Dendritic cell treated with granulocyte-macrophage colony-stimulating factor and Interleukin-4, amounts not matched to agents 40 ng/mL and 50 ng/mL, for 4 days (primary cell): ENCODE measurements around the gene SLC10A7.

Experiments
- H3K27ac Mint-ChIP-seq: one replicate; pipeline ENCODE4 v1.8.0; 2022; ENCODE audit warnings: mild to moderate bottlenecking, mixed read lengths
- H3K27me3 Mint-ChIP-seq: one replicate; pipeline ENCODE4 v1.8.0; 2022; ENCODE audit warnings: mild to moderate bottlenecking, mixed read lengths
- H3K36me3 Mint-ChIP-seq: one replicate; pipeline ENCODE4 v1.8.0; 2022; ENCODE audit warnings: low read depth, mixed read lengths
- H3K4me1 Mint-ChIP-seq: one replicate; pipeline ENCODE4 v1.8.0; 2022; ENCODE audit warnings: low read depth, mixed read lengths
- H3K4me3 Mint-ChIP-seq: one replicate; pipeline ENCODE4 v1.8.0; 2022; ENCODE audit warnings: mild to moderate bottlenecking, moderate library complexity, mixed read lengths
- H3K9me3 Mint-ChIP-seq: one replicate; pipeline ENCODE4 v1.8.0; 2022; ENCODE audit warnings: mixed read lengths
- intact Hi-C: fragments of 100-400 bp; cut with micrococcal nuclease; formaldehyde crosslinking; loops from one replicate; pipeline ENCODE4 v1.15.0; 2022

Gene SLC10A7

DNA sequence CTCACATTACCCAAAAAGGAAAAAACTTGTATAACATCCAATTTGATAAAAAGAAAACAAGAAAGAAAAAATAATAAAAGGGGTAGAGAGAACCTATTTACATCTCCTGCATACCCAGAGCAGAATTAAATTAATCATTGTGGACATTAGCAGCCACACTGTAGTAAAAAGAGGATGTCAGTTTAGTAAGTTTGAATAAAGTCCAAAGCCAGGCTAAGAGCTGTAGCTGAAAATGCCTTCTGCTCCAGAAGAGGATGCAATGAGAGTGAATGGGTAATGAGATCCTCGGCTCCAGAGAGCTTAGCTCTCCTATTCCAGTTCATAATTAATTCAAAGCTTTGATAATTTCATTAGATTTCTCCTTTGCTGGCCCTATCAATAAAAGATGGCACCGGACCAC lies 78.2 kb downstream of the SLC10A7 start:
- Mint-ChIP-seq H3K9me3 (peaks cover 15% of the 10 kb centered on the region), H3K27ac (no peak overlapping the region), H3K4me3 (no peak overlapping the region), H3K27me3 (no peaks in the 10 kb centered on the region), H3K4me1 (peaks cover 6% of the 10 kb centered on the region), H3K36me3 (peaks cover 20% of the 10 kb centered on the region)
- intact Hi-C loops: no loop called here

DNA sequence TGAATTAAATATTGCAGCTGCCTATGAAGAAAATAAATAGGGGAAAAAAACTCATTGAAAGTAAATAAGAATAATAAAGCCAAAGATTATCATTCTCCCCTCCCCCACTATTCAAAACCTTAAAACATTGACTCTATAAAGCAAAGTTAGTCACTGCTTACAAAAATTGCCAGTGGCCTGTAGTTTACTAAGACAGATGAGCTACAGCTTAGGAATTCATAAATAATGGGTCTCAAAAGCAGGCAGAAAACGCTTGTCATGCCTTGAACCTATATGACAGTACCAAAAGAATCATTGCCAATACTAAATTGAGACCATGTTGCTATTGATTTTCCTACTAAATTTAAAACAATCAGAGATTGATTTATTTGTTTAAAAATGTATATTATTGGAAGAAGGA lies 78.9 kb downstream of the SLC10A7 start:
- Mint-ChIP-seq H3K27me3 (no peaks in the 10 kb centered on the region), H3K36me3 (peaks cover 20% of the 10 kb centered on the region), H3K27ac (no peak overlapping the region), H3K9me3 (peaks cover 15% of the 10 kb centered on the region), H3K4me3 (no peak overlapping the region), H3K4me1 (peaks cover 6% of the 10 kb centered on the region)
- intact Hi-C loops: no loop called here

DNA sequence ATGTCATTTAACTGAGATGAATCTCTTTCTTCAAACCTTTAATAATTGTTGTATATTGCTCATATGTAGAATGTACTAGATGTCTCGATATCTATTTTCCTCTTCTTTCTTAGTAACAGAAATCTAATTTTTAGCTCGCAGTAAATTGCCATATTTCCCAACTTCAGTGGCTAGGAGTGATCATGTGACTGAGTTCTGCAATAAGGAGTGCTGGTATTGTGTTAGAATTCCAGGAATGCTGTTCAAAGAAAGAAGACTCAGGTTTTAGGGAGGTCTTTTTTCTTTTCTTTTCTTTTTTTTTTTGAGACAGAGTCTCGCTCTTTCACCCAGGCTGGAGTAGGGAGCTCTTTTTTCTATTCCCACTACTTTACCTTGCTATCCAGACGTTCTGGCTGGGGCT lies 81.7 kb downstream of the SLC10A7 start:
- Mint-ChIP-seq H3K9me3 (peaks cover under 1% of the 10 kb centered on the region), H3K4me3 (no peak overlapping the region), H3K27ac (no peak overlapping the region), H3K36me3 (peaks cover 6% of the 10 kb centered on the region), H3K4me1 (peaks cover 6% of the 10 kb centered on the region), H3K27me3 (no peaks in the 10 kb centered on the region)
- intact Hi-C loops: no loop called here

DNA sequence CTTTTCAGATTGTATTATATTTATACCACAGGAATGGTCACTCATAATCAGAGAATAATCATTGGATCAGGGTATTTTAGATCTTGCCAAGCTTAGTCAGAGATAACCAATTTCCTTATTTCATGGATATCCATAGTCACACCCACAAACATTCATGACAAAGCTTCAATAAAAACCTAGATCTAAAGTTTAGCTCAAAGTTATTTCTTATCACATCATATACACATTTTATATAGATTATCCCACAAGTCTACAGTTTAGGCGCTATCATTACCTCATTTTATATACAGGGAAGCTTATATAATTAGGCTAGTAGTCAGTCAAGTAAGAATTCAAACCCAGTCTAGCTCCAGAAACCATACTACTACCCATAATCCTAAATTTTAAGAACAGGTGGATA lies 82.3 kb downstream of the SLC10A7 start:
- H3K4me3 Mint-ChIP-seq: no peak overlapping the region
- H3K36me3 Mint-ChIP-seq: peaks cover 6% of the 10 kb centered on the region
- intact Hi-C loops: no loop called here
- no peak overlapping the region for H3K27ac Mint-ChIP-seq
- H3K4me1 Mint-ChIP-seq: peaks cover 6% of the 10 kb centered on the region
- no peaks in the 10 kb centered on the region for H3K27me3 Mint-ChIP-seq
- no peaks in the 10 kb centered on the region for H3K9me3 Mint-ChIP-seq

DNA sequence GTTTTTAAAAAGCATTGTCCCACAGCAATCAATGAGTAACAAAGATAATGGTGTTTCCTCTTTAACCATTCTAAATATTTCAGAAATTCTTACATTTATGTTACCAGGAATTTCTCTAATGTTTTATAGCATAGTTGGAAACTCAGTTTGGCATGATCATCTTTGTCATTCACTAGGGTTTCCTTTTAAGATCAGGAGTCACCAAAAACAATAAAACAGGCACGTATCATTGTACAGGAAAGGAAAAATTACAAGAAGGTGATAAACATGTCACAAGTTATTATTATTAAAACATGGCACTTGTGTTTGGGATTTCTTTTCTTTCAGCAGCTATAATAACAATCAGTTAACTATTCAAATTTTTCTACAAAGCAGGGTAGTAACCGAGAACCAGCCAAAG lies 84.0 kb downstream of the SLC10A7 start:
- Mint-ChIP-seq H3K9me3 (no peaks in the 10 kb centered on the region), H3K27ac (no peak overlapping the region), H3K4me3 (no peak overlapping the region), H3K27me3 (no peaks in the 10 kb centered on the region), H3K4me1 (peaks cover 6% of the 10 kb centered on the region), H3K36me3 (peaks cover 6% of the 10 kb centered on the region)
- intact Hi-C loops: no loop called here

DNA sequence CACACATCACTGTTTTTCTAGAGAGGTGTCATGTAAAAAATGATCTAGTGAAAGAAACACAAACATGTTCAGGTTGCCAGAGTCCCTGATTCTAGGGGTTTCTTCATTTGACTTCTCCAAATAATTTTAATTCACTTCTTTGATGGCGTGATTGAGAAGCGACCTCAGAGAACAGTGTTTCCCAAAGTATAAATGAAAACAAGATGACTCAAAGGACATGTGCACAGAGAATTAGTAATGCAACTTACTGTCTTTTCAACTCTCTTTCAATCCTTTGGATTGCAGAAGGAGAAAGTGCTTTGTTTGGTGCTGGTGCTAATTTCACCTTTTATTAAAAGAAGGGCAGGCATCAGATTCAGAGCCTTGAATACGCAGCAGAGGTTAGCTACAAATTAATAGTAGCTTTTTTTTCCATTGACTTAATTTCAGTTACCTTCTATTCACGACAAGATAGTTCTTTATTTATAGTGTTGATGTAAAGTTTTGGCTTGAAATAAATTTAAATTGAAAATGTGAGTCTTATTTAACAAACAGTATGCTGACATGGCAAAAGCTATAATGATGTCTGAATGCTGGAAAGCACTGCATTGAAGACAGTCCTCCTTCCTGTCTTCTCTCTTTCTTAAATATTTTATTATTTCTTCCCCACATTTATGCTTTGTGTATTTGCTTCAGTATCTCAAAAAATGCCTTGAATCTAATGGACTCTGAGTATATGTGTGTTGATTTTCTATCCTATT lies 85.1 kb downstream of the SLC10A7 start:
- no peak overlapping the region for H3K27ac Mint-ChIP-seq

DNA sequence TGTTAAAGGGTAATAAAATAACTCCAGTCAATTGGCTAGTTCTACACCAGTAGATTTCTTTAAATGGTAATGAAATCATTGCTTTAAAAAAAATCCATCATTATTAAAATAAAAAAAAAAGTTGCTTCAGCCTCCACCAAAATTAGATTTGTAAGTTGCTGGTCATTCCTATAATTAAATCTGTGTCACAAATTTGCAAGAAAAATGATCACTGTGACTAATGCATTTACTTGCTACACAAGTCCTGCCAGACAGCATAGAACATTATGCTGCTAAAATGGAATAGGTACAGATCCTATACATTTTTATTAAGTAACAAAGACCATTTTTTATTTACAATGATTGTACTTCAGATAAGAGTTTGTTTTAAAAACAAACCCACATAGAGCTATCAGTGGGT lies 85.8 kb downstream of the SLC10A7 start:
- Mint-ChIP-seq H3K4me3 (no peak overlapping the region), H3K27me3 (no peaks in the 10 kb centered on the region), H3K27ac (no peak overlapping the region), H3K36me3 (peaks cover 6% of the 10 kb centered on the region), H3K9me3 (no peaks in the 10 kb centered on the region), H3K4me1 (peaks cover 6% of the 10 kb centered on the region)
- intact Hi-C loops: no loop called here

More for the DNA sequence above, 85.1 kb downstream of the SLC10A7 start:
- Mint-ChIP-seq H3K4me1 (peaks cover 6% of the 10 kb centered on the region), H3K36me3 (peaks cover 6% of the 10 kb centered on the region), H3K27me3 (no peaks in the 10 kb centered on the region), H3K4me3 (no peak overlapping the region), H3K9me3 (no peaks in the 10 kb centered on the region)
- intact Hi-C loops: no loop called here

DNA sequence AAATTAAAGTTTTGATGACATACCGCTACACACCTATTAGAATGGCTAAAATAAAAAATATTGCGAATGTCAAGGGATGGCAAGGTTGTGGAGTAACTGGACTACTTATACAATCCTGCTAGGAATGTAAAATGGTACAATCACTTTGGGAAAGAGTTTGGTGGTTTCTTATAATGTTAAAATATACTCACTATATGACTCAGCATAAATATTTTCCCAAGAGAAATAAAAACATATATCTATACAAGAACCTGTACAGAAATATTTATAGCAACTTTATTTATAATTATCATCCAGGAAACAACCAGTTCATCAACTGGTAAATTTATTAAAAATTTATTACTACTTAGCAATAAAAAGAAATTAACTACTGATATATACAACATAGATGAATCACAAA lies 89.7 kb downstream of the SLC10A7 start:
- H3K36me3 Mint-ChIP-seq: no peaks in the 10 kb centered on the region
- no peaks in the 10 kb centered on the region for H3K4me1 Mint-ChIP-seq
- no peak overlapping the region for H3K27ac Mint-ChIP-seq
- intact Hi-C loops: no loop called here
- no peaks in the 10 kb centered on the region for H3K27me3 Mint-ChIP-seq
- H3K9me3 Mint-ChIP-seq: no peaks in the 10 kb centered on the region
- H3K4me3 Mint-ChIP-seq: no peak overlapping the region

DNA sequence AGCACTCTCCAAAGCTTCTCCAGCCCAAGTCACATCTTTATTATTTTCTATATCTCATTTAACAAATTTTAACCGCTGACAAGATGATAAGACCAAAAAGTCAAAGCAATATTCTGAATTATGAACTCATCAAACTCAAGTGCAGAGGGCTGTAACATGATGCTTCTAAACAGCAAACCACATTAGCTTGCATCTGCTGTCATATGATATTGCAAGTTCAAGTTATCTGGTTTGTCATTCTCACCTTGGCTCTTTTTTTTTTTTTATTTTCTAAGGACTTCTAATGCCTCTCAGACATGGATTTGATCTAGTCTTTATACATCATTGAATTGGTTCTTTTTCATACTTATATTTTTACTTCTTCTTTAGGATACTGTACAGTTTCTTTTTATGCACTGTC lies 93.4 kb downstream of the SLC10A7 start:
- Mint-ChIP-seq H3K27me3 (no peaks in the 10 kb centered on the region), H3K4me3 (no peak overlapping the region), H3K27ac (no peak overlapping the region), H3K36me3 (no peaks in the 10 kb centered on the region), H3K4me1 (no peaks in the 10 kb centered on the region), H3K9me3 (no peaks in the 10 kb centered on the region)
- intact Hi-C loops: no loop called here

DNA sequence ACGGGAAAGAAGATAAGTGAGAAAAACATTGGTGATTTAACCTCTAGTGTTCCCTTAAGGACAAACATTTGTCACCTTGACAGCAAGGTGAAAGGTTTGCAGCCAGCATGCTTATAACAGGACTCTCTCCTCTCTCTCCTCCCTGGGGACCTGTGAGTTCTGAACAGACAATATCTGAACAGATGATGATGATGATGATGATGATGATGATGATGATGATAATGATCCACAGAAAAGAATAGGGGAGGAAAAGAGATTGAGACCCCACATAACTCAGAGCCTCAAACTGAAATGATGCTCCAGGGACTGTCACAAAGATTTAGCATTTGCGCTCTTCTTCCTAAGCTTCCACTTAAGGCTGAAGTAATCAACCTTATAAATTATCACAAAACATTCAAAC lies 103.9 kb downstream of the SLC10A7 start:
- no peak overlapping the region for H3K4me3 Mint-ChIP-seq
- H3K4me1 Mint-ChIP-seq: no peaks in the 10 kb centered on the region
- H3K27me3 Mint-ChIP-seq: no peaks in the 10 kb centered on the region
- H3K36me3 Mint-ChIP-seq: no peaks in the 10 kb centered on the region
- intact Hi-C loops: no loop called here
- H3K9me3 Mint-ChIP-seq: no peaks in the 10 kb centered on the region
- no peak overlapping the region for H3K27ac Mint-ChIP-seq

DNA sequence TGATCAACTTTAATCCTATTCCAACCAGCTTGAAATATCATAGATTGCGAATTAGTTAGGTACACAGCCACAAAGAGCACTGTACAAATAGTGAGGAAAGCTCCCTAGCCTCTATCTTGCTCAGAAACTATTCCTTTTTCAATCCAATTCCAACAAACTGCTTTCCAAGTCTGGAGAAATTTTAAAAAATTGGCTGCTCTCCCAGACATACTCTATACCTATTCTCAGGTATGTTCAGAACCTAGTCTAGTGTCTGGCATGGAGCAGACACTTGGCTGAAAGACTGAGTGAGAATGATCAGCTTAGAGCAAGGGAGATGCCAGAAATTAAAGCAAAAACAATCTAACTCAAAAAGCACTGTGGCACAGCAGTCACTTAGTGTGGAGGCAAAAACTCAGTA lies 105.9 kb downstream of the SLC10A7 start:
- H3K4me3 Mint-ChIP-seq: no peak overlapping the region
- H3K36me3 Mint-ChIP-seq: no peaks in the 10 kb centered on the region
- no peaks in the 10 kb centered on the region for H3K4me1 Mint-ChIP-seq
- H3K9me3 Mint-ChIP-seq: no peaks in the 10 kb centered on the region
- intact Hi-C loops: no loop called here
- no peak overlapping the region for H3K27ac Mint-ChIP-seq
- no peaks in the 10 kb centered on the region for H3K27me3 Mint-ChIP-seq

DNA sequence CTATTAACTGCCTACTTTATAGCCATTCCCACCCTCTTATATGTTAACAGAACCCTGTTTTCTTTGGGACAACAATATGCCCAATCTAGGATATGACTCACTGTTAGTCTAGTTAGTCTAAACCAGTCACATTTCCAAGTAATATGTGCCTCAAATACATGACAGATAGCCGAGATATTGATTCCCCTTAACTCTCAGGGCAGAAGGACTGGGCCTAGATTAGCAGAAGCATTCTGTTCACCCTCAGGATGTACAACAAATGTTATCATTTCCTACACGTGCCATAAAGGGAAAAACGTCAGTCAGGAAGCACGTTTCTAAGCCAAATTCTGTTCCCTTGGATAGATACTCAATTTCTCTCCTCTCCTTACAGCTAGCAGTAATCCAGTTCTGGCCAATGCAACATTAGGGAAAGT lies 114.1 kb downstream of the SLC10A7 start:
- intact Hi-C loops: no loop called here
- no peaks in the 10 kb centered on the region for H3K9me3 Mint-ChIP-seq
- H3K27ac Mint-ChIP-seq: no peak overlapping the region
- no peaks in the 10 kb centered on the region for H3K27me3 Mint-ChIP-seq
- no peaks in the 10 kb centered on the region for H3K4me1 Mint-ChIP-seq
- H3K36me3 Mint-ChIP-seq: no peaks in the 10 kb centered on the region
- H3K4me3 Mint-ChIP-seq: no peak overlapping the region

DNA sequence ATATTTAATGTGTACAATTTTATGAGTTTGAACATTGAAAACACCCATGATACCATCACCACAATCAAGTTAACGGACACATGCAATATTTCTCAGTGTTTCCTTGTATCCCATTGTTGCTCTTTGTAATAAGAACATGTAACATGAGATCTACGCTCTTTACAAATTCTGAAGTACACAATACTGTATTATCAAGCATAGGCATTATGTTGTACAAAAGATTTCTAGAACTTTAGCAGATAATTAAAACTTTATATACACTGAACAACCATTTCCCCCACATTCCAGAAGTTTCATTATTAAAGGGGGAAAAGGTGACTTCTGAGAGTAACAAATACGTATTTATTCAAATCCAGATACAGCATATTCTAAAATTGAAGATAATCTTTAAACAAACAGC lies 114.5 kb downstream of the SLC10A7 start:
- H3K9me3 Mint-ChIP-seq: no peaks in the 10 kb centered on the region
- intact Hi-C loops: no loop called here
- H3K4me3 Mint-ChIP-seq: no peak overlapping the region

DNA sequence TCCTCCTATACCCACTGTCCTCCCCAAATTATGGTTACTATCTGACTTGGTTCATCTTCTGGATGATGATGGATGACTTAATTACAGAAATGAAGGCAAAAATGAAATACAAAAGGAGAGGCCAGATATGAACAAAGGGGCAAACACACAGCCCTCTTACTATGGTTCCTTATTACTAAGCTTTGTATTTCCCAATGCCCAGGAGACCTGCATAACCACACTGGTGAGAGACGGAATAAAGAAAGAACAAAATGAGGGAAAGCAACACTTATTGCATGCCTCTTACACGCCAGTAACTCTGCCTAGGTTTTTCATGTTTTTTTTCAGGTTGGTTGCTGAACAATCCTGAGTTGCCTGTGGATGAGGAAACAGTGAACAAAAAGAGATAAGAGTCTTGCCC lies 120.5 kb downstream of the SLC10A7 start:
- no peaks in the 10 kb centered on the region for H3K9me3 Mint-ChIP-seq
- no peaks in the 10 kb centered on the region for H3K36me3 Mint-ChIP-seq
- intact Hi-C loops: no loop called here

More for the DNA sequence above, 114.5 kb downstream of the SLC10A7 start:
- Mint-ChIP-seq H3K4me1 (no peaks in the 10 kb centered on the region), H3K27me3 (no peaks in the 10 kb centered on the region), H3K27ac (no peak overlapping the region), H3K36me3 (no peaks in the 10 kb centered on the region)

DNA sequence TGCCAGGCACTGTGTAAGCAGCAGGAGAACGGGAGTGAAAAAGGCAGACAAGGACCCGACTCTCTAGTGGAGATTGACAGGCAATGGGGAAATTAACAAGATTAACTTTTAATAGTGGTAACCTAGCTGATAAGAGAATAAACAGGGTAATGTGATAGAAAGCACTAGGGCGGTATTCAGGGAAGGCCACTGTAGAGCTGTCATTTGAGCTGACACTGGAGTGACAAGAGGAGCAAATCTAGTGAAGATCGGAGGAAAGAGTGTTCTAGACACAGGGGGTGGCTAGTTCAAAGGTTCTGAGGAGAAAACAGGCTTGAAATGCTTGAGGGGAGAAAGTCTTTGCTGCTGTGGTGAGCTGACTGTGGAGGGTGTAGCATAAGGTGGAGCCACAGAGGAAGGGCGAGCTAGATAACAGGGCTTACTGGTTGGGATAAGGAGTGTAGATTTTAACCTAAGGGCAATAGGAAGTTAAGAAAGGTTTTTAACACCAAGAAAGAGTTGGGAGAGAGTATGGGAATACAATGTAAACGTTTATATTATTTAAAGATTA lies 122.8 kb downstream of the SLC10A7 start:
- H3K9me3 Mint-ChIP-seq: no peaks in the 10 kb centered on the region
- H3K27ac Mint-ChIP-seq: no peak overlapping the region
- no peak overlapping the region for H3K4me3 Mint-ChIP-seq
- H3K27me3 Mint-ChIP-seq: no peaks in the 10 kb centered on the region
- H3K4me1 Mint-ChIP-seq: no peaks in the 10 kb centered on the region
- H3K36me3 Mint-ChIP-seq: no peaks in the 10 kb centered on the region
- intact Hi-C loops: no loop called here

More for the DNA sequence above, 120.5 kb downstream of the SLC10A7 start:
- no peak overlapping the region for H3K4me3 Mint-ChIP-seq
- no peaks in the 10 kb centered on the region for H3K4me1 Mint-ChIP-seq
- H3K27me3 Mint-ChIP-seq: no peaks in the 10 kb centered on the region
- H3K27ac Mint-ChIP-seq: no peak overlapping the region
